ENCODE measurements around the gene SOX9. TPM values are rescaled to one million over a fixed set of nuclear protein-coding genes. Genes with fewer than 3 reads are reported as not detected.

SOX9 gene
- total and polyA plus RNA-seq, 2 of the 8 experiments (the other 6 are each of a cell fraction or from before 2014, with no cell fraction given) = 1.9 to 4.9 TPM

DNA sequence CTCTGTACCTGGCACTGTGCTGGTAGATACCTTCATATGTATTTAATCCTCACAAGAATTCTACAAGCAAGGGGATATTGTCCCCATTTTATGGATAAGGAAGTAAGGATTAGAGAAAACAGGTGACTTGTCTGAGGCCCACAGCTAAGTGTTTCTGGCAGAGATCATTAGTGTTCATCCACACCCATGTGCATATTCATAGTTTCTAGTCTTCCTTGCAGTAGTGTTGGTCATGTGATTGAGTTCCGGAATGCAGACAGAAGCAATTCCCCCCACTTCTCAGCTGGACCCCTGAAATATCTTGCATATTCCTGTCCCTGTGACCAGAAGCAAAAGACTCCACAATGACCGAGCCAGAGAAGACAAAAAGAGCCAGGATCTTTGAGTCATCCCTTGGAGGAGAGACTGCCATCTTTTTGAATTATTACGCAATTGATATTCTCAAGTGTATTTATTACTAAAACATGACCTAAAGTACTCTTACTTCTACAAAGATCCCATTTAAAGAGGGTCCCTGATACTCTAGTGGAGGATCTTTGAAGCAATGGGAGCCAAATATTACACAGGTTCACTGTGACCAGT, 43.4 kb downstream of the SOX9 start:
- POLR2A ChIA-PET (ENCODE audit: partially characterized antibody) = interaction anchor here (1.2 kb wide), 1 partner anchor 13 kb away, joined by 3 read pairs; no protein-coding TSS in a partner anchor
- Histone ChIP-seq H2BK20ac (ENCODE audit: low read length) (no peak overlapping the region; the same call in 1 of the 2 replicates), H3K14ac (ENCODE audit: insufficient read length) (no peak overlapping the region), H3K4me1 (replicated peaks in 1 of 4; ENCODE audit: control insufficient read depth in 3 of 4, insufficient read depth in 4 of 4, low read length in 3 of 4) (peaks cover 2 to 13% (median 10%) of the 10 kb centered on the region in 4 experiments; a peak in 6 of 7 replicates), H2BK5ac (ENCODE audit: low read depth, low read length) (no peak overlapping the region; the same call in 1 of the 2 replicates), H3K4me2 (ENCODE audit: insufficient read depth in 1 of 2, low read depth in 2 of 2, low read length in 2 of 2) (no peak overlapping the region), H2AFZ (ENCODE audit: low read length) (no peak overlapping the region), H3K56ac (replicated peaks; ENCODE audit: insufficient read length, low read depth, low read length) (no peak overlapping the region), H3K23ac (ENCODE audit: insufficient read length) (no peak overlapping the region), H3K4ac (replicated peaks; ENCODE audit: insufficient read length, low read depth, low read length) (no peak overlapping the region), H3K9me3 (ENCODE audit: insufficient read depth in 2 of 2, low read depth in 1 of 2, low read length in 1 of 2) (no peaks in the 10 kb centered on the region; a peak in 1 of 4 replicates), H4K5ac (ENCODE audit: insufficient read length, low read depth, low read length) (no peak overlapping the region), H3K4me3 (ENCODE audit: extremely low read depth in 1 of 4, insufficient read depth in 2 of 4, low read depth in 3 of 4, low read length in 4 of 4) (no peak overlapping the region), H3K79me1 (ENCODE audit: low read depth, low read length) (no peaks in the 10 kb centered on the region), H4K20me1 (replicated peaks in 1 of 2; ENCODE audit: control insufficient read depth in 1 of 2, insufficient read depth in 2 of 2, low read length in 2 of 2) (no peaks in the 10 kb centered on the region), H2BK12ac (ENCODE audit: low read depth, low read length) (peak overlapping the region; percentile 11; the same call in 1 of the 2 replicates), H3K79me2 (ENCODE audit: control insufficient read depth in 1 of 2, insufficient read depth in 2 of 2, low read length in 2 of 2) (no peaks in the 10 kb centered on the region), H4K91ac (replicated peaks; ENCODE audit: insufficient read length, low read length) (no peak overlapping the region), H4K8ac (ENCODE audit: extremely low read depth, insufficient read depth, low read length) (no peak overlapping the region), H2BK15ac (ENCODE audit: low read length) (no peak overlapping the region), H3K18ac (ENCODE audit: extremely low read depth, low read length) (no peak overlapping the region), H2AK5ac (ENCODE audit: low read depth, low read length) (no peak overlapping the region), H2BK120ac (replicated peaks; ENCODE audit: low read depth, low read length) (no peak overlapping the region), H3K36me3 (ENCODE audit: control insufficient read depth in 2 of 4, insufficient read depth in 4 of 4, low read length in 3 of 4) (no peaks in the 10 kb centered on the region), H3K9ac (replicated peaks in 1 of 4; ENCODE audit: extremely low read depth in 1 of 4, low read depth in 3 of 4, low read length in 3 of 4) (no peak overlapping the region), H3K23me2 (ENCODE audit: low read depth, low read length) (no peaks in the 10 kb centered on the region; the same call in 1 of the 2 replicates), H3K27ac (ENCODE audit: low read depth, low read length) (no peak overlapping the region), H3K27me3 (replicated peaks in 1 of 4; ENCODE audit: control insufficient read depth in 3 of 4, extremely low read depth in 1 of 4, insufficient read depth in 3 of 4, low read length in 3 of 4) (no peaks in the 10 kb centered on the region)
- TF ChIP-seq RBBP5 (IDR thresholded peaks at IDR 0.05; ENCODE audit: borderline replicate concordance, low read depth, low read length) = no peak
- TF ChIP-seq CEBPB (IDR thresholded peaks at IDR 0.05; ENCODE audit: low read depth, low read length) = peak; percentile 85
- CTCF ChIA-PET (ENCODE audit: partially characterized antibody) = interaction anchor here (1.3 kb wide), 1 partner anchor 375 kb away, joined by 3 read pairs; no protein-coding TSS in a partner anchor
- WGBS, 2 experiments (ENCODE audit: extremely low coverage in 1 of 2, insufficient coverage in 1 of 2, insufficient read length in 1 of 2, insufficient replicate concordance in 2 of 2, low coverage in 1 of 2, low lambda C conversion rate in 2 of 2, missing lambda C conversion rate in 1 of 2) = 98% methylated on average over 3 of the region's 3 CpGs; no CpG with 5 or more reads in 1 of the 2 experiments
- FAIRE-seq = no peak
- DNase-seq (ENCODE audit: low read depth in 1 of 2, low spot score in 2 of 2) = no peak
